ENCODE data around the gene HVCN1.
"Not testable (repeated sequence)": the region's sequence is repeated elsewhere in the genome, so short reads cannot be mapped to it uniquely, and the experiment has no call there.

HVCN1 gene

GRCh38 chr12:110668480-110669192 lies 20.3 kb downstream of the HVCN1 start:
- DNase-seq (ENCODE audit: low read depth in 4 of 4, low spot score in 1 of 4): no peak

- DNase-seq (ENCODE audit: low read depth in 4 of 4, low spot score in 1 of 4): no peak
Measured at GRCh38 chr12:110667671-110668070, 21.2 kb downstream of the HVCN1 start.

DNA sequence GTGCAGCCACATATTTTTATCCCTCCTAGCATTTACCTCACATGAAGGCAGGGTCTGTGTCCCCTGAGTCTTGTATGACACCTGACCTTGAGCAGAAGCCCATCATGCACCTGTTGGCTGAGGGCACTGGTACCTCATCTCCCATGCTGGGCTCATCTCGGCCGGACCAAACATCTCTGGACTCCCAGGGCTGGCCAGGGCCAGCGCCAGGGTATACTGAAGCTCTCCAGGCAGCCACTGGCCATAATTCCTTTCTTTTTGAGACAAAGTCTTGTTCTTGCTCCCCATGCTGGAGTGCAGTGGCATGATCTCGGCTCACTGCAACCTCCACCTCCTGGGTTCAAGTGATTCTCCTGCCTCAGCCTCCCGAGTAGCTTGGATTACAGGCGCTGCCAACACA lies 22.0 kb downstream of the HVCN1 start:
- no peak for DNase-seq (ENCODE audit: low read depth in 4 of 4, low spot score in 1 of 4)

DNA sequence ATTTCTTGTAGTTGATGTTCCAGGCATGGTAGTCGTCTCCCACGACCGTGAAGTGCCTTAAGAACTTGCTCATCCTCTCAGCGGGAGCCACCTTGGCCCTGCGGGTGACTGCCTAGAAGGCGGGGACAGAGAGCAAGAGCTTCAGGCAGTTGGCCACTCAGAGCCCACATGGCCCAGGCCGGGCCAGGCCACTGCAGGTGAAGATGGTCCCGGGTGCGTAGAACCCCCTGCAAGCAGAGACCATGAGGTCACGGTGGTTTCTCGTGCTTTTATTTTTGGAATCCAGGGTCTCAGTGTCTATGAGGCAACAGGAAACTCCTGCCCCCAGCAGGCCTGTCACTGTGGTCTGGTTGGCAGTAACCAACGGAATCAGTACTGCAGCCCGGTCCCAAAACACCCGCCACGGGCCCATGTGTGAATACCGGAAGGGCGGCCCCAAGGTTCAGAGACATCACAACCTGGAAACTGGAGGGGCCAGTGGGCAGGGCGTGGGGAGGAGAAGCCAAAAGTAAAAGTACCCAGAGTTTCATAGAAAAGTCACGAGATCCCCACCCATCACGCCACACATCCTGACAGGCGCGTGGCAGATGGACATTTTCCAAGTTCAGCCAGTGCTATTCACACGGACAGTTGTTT lies 27.5 kb downstream of the HVCN1 start:
- peak in 2 of 4 experiments; percentile 29 to 30 for DNase-seq (ENCODE audit: low read depth in 4 of 4, low spot score in 1 of 4)

GRCh38 chr12:110658878-110659277 lies 30.0 kb downstream of the HVCN1 start:
- no peak for DNase-seq (ENCODE audit: low read depth in 4 of 4, low spot score in 1 of 4)

DNA sequence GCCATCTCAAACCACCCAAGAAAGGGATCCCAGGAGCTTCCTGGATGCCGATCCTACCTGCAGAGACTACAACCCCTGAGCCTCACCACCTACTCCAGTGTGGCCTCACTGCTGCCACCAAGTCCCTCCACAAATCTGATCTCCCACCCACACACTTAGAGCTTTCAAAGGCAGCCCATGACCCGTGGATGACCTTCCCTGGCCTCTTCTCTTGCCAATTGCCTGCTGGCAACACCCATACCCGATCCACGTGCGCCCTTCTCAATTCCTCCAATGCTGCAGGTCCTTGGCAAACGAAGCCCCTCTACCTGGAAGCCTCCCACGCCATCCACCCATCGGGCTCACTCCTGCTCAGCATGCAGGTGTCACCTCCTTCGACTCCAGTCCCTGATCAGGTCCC lies 30.7 kb downstream of the HVCN1 start:
- DNase-seq (ENCODE audit: low read depth in 4 of 4, low spot score in 1 of 4): no peak

- no peak for DNase-seq (ENCODE audit: low read depth in 4 of 4, low spot score in 1 of 4)
Measured at GRCh38 chr12:110657747-110658146, 31.2 kb downstream of the HVCN1 start.

DNA sequence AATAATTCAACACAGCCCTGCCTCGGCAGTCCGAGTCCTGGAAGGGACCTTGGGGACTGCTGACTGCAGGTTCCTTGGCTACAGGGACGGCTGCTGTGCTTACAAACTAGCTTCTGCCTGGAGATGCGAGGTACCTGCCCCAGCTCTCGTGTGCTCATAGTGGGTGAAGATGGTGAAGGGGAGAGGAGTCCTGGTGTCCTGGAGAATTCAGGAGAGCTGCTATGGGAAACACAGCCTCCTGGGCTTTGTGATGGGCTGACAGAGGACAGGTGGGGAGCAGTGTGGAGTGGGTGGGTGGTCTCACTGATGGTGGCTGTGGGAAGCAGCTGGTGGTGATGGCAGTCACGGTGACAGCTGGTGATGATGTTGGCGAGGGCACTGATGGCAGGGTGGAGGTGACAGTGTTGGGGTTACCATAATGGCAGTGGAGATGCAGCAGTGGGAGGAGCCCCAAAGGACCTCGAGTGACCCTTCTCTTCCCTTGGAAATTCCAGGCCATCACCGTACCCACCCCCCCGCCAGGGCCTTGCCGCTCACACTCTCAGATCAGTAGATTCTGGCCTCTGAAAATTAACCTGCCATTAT lies 32.8 kb downstream of the HVCN1 start:
- no peak for DNase-seq (ENCODE audit: low read depth in 4 of 4, low spot score in 1 of 4)

DNA sequence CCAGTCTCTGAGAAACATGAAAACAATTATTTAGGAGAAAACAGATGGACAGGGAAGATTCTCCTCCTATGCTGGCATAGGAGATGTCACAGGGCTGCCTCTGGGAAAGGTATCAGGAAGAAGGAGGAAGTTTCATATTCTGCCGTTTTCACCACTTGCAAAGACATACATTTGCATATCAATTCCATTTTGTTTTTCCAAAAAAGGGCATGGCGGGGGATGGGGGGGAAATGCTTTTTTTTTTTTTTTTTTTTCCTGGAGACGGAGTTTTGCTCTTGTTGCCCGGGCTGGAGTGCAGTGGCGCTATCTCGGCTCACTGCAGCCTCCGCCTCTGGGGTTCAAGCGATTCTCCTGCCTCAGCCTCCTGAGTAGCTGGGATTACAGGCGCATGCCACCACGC lies 34.7 kb downstream of the HVCN1 start:
- not testable (repeated sequence) for DNase-seq (ENCODE audit: low read depth in 4 of 4, low spot score in 1 of 4)

DNA sequence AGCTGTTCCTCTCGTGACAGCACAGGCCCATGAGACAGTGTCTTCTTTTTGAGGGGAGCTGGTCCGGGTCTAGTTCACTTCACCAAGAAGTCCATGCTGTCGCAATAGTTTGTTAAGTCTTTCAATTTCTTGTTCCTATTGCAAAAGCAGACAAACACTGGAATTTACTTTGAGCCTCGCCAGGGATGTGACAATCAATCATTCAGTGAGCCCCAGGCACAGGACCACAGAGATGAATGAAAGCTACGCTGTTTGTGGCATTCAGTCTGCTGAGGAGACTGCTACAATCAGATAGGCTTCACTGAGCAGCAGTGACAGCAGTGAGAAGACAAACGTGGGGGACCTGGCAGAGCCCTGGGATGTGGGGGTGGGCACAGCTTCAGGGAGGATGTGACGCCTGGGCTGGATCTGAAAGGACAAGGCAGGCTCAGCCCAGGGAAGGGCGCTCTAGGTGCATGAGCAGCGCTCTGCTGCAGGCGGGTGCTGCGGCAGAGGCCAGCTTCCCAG lies 39.5 kb downstream of the HVCN1 start:
- no peak for DNase-seq (ENCODE audit: low read depth in 4 of 4, low spot score in 1 of 4)

DNA sequence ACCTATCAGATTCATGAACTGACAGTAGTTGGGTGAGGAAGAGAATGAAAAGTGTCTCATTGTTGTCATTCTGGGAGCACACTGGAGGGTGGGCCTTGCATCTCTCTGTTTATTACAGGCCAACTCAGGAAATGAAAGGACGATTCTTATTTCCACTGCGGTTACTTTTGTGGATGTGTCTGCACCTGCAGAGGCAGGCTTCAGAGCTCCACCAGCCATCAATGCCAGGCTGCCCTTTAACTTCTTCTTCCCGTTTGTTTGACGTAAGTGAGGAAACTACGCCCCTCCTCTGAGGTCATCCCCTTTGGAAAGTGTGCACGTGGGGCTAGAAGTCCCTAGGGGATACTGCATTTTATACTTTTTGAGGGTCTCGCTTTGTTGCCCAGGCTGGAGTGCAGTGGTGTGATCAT lies 41.3 kb downstream of the HVCN1 start:
- DNase-seq (ENCODE audit: low read depth in 4 of 4, low spot score in 1 of 4): no peak

DNA sequence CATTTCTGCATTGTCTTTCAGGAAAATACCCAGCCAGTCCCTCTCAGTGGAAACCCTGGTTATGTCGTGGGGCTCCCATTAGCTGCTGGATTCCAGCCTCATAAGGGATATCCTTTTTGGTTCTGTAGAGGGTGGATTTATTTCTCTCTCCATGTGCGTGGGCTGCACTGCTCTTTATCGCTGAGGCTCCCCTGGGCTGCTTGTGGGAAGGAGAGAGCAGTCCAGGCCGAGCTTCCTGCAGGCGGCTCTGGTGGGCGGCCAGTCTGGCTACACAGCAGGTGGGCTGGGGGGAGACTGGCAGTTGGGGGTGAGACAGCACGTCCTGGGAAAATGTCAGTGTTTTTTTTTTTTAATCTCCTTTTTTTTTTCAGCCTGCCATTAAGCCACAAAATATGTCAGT lies 47.4 kb downstream of the HVCN1 start:
- no peak for DNase-seq (ENCODE audit: low read depth in 4 of 4, low spot score in 1 of 4)

- no peak for DNase-seq (ENCODE audit: low read depth in 4 of 4, low spot score in 1 of 4)
Measured at GRCh38 chr12:110640275-110641025, 48.5 kb downstream of the HVCN1 start.

GRCh38 chr12:110639336-110640141 lies 49.4 kb downstream of the HVCN1 start:
- no peak for DNase-seq (ENCODE audit: low read depth in 4 of 4, low spot score in 1 of 4)

GRCh38 chr12:110638796-110639195 lies 50.1 kb downstream of the HVCN1 start:
- DNase-seq (ENCODE audit: low read depth in 4 of 4, low spot score in 1 of 4): no peak

DNA sequence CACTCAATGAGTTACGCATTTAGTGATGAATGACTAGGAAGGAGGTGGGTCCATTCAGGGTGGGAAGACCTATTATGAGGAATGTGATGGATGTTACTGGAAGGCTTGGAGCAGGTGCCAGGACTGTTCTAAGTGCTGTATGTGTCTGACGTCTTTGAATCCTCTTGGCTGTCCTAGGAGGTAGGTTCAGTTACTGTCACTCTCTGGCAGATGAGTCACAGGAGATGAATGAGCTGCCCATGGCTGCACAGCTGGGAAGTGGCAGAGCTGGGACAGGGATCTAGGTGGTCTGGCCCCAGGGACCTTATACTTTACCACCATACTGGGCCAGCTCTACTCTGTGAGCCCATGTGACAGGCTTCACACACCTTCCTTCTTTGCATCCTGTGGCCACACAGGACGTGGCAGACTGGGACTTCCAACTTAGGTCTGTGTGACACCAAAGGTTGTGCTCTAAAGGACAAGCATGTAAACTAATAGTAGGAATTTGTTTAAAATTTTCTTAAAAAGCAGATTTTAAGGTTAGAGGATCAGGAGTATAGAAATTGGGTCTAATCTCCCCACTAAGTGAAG lies 51.0 kb downstream of the HVCN1 start:
- DNase-seq (ENCODE audit: low read depth in 4 of 4, low spot score in 1 of 4): no peak

DNA sequence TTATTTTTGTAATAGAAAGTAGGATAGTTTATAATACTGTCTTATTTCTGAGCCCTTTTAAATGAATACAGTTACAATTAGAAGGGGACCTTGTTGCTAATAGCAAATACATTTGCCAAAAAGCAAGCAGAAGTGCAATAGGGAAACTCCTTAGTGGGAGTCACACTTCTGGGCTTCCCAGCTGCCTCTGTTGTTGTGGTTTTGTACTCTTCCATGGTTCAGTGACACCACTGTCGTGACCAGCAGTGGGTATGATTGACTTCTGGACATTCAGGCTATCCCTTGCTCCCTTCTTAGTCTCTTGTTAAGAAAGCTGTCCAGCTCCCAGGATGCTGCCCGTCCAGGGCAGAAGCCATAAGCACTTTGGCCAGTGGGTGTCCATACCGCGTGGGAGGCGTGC lies 52.4 kb downstream of the HVCN1 start:
- no peak for DNase-seq (ENCODE audit: low read depth in 4 of 4, low spot score in 1 of 4)

DNA sequence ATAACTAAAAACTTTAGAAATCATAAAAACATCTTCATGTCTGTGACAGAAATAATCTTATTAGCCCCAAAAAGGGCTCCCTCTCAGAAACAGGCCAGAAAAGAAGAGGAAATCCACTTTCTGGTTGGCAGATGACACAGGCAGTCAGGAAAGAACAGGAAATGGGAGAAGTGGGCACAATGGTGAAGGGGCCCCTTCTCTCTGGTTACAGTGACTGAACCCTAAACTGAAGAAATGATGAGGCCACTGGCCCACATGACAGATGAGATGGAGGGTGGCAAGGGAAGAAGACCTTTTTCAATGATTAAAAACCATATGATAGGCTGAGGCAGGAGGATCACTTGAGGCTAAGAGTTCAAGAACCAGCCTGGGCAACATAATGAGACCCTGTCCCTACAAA lies 53.9 kb downstream of the HVCN1 start:
- DNase-seq (ENCODE audit: low read depth in 4 of 4, low spot score in 1 of 4): no peak

DNA sequence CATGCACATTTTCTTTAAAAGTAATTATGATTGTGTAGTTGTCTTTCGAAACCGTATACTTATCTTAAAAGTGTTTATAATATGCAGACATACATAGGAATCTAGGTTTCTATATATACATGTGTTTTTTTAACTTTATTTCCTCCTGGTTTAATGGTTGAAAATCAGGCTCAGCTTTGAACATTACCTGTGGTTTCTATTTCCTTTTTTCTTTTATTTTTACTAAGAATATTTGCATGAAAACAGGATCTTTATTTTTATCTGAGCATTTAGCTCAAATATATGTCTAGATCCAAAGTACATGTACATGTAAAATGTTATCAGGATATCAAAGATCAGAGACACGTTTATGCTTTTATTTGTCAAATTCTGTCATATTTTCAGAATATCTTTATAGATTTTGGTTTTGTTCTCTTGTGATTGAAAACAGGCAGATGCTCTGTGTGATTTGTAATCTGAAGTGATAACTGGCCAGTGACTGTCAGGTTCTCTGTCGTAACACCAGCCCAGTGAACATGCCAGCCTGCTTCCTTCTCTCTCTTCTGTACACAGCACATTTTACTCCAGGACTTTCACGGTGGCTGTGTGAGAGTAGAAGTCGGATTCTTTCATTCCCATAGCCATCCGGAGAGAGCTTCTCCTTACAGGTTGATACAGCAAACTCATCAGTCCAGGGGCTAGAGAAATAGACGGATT lies 61.3 kb downstream of the HVCN1 start:
- no peak for DNase-seq (ENCODE audit: low read depth in 4 of 4, low spot score in 1 of 4)

DNA sequence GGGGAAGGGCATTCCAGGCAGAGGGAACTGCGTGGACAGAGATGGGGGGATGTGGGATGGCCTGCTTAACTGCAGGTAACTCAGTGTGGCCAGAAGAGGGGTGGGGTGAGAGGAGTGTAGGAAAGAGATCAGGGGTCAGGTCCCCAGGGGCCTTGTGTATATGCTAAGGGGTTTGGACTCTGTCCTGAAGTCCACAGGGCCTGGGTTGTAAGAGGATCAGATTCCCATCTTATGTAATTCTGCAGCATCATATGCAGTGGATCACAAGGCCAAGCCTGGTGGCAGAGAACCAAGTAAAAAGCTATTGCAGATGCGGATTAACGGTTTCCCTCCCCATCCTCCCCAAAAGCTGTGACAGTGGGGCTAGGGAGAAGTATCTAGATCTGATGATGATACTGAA lies 66.3 kb downstream of the HVCN1 start:
- no peak for DNase-seq (ENCODE audit: low read depth in 4 of 4, low spot score in 1 of 4)

Data from stimulated activated CD4-positive, alpha-beta T cell treated with anti-CD3 and anti-CD28 coated beads, Interleukin-1b, Interleukin-23, amount 100 ng/mL, for 24 hours (primary cell).